C4-2B (cell line): ENCODE results near the gene S100A10.

Experiments
- ZFX ChIP-seq: fragments of 450-650 bp; IDR thresholded peaks from 2 replicates; pipeline ENCODE4 v1.6.1; 2017
- TF ChIP-seq, protein P1 (sequence below): fragments of 450-650 bp; conservative IDR thresholded peaks from 2 replicates; pipeline ENCODE4 v1.5.1; 2017; ENCODE audit warnings: mild to moderate bottlenecking

- TF ChIP-seq, protein P1, sequence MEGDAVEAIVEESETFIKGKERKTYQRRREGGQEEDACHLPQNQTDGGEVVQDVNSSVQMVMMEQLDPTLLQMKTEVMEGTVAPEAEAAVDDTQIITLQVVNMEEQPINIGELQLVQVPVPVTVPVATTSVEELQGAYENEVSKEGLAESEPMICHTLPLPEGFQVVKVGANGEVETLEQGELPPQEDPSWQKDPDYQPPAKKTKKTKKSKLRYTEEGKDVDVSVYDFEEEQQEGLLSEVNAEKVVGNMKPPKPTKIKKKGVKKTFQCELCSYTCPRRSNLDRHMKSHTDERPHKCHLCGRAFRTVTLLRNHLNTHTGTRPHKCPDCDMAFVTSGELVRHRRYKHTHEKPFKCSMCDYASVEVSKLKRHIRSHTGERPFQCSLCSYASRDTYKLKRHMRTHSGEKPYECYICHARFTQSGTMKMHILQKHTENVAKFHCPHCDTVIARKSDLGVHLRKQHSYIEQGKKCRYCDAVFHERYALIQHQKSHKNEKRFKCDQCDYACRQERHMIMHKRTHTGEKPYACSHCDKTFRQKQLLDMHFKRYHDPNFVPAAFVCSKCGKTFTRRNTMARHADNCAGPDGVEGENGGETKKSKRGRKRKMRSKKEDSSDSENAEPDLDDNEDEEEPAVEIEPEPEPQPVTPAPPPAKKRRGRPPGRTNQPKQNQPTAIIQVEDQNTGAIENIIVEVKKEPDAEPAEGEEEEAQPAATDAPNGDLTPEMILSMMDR = no peak
- no peak for TF ChIP-seq ZFX
Measured at GRCh38 chr1:151986501-151987190, 7.0 kb downstream of the S100A10 start.
